ENCODE measurements around the gene GALNT18. TPM values are rescaled to one million over a fixed set of nuclear protein-coding genes. Genes with fewer than 3 reads are reported as not detected.
"Not testable (repeated sequence)": the region's sequence is repeated elsewhere in the genome, so short reads cannot be mapped to it uniquely, and the experiment has no call there.

The GALNT18 gene
- polyA plus RNA-seq, 12 donors, result 7.0 to 14.2 (median 10.0) TPM; not detected in 1

DNA sequence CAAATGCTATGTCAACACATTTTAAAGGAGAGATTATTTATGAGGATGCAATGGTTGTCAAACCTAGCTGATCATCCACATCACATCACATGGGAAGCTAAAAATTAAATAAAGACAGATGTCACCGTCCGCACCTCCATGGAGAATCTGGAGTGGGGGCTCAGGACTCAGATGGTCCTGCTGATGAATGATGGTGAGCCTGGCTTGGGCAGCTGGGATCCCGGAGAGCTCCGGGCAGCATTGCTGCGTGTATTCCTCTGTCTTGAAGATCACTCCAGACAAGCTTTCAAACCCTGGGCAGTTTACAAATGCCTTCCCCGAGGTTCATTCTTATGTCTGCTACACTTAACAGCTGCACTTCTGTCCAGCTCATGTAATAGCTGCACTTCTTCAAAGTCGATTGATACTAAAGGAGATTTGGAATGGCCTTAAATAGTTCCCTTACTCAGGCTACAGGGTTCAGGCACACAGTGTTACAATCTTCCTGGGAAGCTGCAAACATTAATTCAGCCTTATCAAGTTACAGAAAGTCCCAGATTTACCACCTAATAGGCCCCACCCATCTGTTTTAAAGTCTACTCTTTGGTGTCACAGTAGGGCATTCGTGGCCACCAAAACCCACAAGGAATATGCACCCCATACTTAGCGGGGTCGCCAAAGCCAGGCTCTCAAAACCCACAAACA is 234.0 kb downstream of the GALNT18 start:
- no peak for DNase-seq

DNA sequence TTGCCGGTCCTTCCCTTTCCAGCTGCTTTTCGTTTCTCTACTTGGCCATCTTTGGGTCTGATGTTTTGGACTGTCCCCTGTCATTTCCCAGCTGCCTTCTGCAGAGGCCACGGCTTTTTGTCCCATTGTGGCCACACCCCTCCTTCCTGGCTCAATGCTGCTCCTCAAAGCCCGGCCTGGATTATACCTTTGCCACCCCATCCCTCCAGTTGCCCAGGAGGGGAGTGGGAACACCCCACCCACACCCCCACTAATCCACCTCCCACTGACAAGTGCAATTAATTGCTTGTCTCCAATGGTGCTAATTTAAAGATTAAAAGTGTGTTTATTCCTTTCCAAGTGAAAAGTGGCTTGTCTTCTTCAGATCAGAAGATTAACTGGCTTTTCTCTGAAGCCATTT is 234.6 kb downstream of the GALNT18 start:
- no peak for DNase-seq

DNA sequence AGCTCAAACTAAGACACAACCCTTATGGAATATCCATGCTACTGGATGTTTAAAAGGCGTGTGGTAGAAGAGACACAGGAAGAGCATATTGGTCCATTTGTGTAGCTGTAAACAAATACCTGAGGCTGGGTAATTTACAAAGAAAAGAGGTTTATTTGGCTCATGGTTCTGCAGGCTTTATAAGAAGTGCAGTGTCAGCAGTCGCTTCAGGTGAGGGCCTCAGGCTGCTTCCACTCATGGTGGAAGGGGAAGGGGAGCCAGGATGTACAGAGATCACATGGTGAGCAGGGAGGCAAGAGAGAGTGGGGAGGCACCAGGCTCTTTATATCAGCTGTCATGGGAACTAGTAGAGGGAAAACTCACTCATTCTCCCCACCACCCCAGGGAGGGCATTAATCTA is 237.0 kb downstream of the GALNT18 start:
- no peak for DNase-seq

DNA sequence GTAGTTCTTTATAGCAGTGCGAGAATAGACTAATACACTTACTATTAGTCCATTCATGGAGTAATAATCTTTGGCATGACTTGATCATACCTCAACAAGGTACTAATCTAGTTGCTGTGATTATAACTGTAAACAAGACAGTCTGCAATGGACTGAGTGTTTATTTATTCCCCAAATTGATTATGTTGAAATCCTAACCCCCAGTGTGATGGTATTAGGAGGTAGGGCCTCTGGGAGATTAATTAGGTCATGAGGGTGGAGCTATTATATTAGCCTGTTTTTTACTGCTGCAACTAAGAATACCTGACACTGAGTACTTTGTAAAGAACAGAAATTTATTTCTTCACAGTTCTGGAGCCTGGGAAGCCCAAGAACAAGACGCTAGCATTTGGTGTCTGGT is 237.8 kb downstream of the GALNT18 start:
- no peak for DNase-seq

DNA sequence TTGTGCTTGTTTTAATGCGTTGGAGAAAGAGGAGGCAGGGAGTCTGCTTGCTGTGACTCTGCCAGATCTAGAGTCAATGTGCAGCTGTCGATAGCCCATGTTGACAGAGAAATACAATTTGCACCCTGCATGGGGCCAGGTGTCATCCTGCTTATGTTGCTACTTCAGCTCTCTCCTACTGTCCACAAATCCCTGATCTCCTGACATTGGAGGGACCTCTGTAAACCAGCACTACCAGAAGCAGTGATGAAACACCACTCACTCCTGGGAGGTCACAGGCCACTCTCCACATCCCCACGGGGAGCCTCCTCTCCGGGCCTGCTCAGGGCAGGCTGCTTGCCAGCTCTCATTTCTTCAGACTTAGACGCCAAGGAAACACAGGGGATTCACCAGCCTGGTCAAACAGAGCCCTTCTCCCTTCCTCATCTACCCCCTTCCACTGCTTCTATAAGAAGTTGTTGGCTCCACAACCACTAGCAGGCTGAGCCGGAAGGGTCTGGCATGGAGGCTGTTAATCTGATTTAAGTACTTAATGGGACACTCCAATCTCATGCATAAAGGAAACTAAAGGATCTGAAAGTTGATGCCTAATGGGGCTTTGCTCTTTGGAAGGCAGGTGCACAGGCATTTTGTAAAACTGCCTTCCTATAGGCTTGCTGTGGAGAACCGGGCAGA is 238.8 kb downstream of the GALNT18 start:
- no peak for DNase-seq

DNA sequence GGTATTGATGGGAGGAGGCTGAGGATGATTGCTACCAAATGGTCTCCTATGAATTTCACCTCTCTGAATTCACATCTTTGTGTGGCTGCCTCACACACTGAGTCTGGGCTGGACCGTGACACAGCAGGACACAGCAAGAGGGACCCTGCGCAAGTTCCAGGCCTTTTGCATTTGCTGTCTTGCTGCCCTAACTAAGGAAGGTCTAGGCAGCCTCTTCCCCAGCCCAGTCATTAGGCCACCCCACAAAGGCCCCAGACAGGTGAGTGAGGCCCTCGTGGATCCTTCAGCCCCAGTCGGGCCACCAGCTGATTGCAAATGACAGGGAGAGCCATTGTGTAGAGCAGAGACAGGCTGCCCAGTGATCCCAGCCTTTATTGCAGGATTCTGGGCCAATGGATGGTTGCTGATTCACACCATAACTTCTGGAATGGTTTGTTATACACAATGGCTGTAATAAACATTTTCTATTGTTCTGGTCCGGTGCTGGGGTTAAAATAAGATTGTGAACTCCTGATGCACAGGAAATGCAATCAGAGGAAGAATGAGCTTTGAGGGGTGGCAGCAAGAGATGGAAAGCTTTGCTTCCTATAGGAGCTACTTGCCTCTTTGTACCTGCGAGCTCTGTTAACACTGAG is 240.2 kb downstream of the GALNT18 start:
- no peak for DNase-seq

DNA sequence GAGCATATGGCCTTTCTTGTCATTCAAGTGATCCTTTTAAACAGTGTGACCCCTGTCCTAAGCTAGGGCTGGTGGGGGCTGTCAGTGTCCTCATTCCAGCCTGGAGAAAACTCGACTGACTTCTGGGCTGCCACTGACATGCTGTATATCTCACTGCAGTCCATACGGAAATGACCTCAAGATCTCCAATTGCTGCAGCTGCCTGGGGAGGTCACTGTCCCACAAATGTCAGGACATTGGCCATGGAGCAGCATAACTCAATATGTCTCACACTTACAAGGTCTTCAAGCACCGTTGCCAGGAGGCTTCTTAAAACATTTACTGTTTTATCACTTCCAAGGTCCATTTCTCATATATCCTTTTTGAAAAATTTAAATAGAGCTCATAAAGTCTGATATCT is 240.9 kb downstream of the GALNT18 start:
- no peak for DNase-seq

DNA sequence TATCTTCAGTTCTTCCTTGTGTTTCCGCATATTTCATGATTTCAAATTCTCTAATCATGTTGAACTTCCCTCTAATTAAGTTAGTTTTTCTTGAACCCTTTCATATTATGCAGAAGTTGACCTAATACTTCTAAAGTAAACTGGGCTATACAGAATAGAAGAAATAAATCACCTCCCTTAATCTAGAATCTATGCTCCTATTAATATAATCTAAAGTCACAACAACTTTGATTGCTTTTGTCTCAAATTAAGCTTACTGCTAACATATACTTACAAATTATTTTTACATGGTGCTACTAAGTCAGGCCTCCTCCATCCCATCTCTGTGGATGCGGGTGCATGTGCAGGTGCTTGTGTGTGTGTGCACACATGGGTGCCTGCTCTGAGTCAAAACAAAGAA is 241.5 kb downstream of the GALNT18 start:
- no peak for DNase-seq

DNA sequence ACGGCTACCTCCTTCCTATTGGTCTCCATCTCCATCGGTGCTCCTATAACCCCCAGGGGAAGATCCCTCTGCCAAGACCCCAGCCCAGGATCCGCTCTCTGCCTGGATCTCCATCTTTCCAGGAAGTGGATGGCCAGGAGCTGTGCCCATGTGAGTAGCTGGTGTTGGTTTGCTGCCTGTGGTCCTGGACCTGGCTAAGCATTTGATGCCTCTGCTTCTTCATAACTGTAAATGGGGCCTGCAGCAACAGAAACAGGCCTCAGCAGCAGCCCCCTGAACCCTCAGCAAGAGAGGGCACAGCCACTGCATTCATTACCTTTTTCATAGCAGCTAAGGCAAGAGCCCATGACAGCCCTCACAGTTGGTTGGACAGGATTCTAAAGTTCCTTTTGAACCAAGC is 242.1 kb downstream of the GALNT18 start:
- no peak for DNase-seq

DNA sequence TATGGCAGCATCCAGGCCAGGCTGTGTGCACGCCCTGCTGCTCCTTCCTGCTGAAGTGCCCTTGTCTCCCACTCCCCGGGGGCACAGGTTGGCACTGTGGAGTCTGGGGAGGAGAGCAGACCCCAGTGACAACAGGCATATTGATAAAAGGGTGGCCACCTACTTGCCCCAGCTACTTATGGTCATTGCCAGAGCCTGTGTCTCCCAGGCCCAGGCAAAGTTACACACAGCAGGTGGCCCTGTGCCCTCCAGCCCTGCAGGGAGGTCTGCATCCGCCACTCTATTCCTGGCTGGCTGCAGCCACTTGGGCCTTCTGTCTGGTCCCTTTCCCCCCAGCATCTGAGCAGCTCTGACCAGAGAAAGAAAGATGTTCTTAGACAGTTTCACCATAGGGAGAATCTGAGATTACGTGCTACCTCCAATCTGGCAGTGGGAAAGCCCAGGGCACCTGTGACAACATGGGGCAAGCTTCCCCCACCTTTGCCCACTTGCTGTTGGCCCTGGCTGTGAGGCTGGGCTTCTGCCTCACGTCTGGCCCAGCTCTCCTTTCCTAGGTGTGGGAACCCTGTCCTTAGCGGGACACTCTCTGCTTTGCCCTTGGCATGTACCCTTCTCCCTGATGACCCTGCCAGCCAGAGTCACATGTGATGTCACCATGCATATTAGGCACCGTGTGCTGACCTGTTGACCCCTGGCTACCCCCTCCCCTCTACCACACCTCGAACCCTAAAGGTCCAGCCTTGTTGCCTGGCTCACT is 243.4 kb downstream of the GALNT18 start:
- no peak for DNase-seq

DNA sequence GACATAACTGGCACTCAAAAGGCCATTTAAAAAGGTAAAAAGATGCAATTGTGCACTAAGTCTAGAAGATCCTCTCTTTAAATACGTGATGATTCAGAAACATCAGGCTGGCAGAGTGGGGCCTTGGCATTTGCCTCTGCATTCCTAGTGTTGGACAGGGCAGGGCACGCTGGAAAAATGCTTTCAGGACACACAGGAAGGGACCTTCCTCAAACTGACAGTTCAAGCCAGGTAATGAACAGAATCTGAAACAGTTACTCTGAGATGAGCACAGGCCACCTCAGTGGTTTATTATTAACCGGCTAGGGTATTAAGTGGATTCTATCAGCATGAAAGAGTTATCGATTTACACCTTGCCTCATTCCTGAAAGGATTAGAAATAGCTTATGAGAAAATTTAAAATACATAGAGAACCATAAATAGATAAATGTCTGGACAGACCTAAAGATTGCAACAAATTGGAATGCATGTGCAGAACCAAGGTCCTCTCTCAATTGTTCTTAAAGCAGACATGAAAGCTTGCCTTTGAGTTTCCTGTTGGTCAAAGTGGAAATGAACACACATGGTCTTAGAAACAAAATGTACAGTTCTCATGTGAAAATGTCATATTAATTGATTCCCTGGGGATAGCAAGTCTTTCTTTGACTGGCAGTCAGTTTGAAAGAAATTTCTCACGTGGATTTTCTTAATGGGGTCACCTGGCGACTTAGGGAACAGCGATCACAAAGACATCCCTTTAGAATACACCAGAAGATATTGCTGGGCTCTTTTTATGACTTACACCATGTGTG is 247.3 kb downstream of the GALNT18 start:
- no peak for DNase-seq

DNA sequence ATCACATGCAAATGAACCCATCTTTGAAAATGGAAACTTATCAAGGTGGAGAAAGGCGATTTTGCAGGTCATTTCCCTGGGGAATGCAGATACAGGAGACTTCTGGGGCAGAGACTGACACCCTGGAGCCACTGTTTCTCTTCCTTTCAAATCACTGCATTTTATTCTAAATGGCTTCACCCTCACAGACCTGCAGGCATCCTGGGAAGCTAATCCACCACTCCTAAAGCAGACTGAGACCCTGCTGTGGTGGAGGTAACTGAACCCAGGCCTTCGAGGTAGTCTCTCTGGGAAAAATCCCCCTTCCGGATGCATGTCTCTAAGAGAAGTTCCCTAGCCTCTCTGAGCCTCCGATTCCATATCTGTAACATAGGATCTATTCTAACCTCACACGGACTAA is 247.9 kb downstream of the GALNT18 start:
- DNase-seq, result no peak

DNA sequence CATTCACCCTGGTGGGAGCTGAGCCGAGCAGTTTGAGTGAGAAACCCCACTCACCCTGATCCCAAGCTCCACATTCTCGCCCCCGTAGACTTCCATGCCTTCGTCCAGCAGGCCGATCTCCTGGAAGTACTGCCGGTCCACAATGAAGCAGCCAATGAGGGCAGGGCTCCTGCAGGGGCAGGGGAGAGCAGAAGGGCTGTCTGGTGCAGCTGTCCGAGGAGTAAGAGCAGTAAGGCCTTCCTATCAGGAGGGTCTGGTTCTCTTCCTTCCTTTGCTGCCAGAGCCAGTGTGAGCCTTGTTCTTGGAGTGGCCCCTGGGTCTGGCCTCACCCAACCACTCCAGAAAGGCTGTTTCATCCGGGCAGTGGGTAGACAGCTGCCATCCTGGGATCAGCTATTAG is 249.3 kb downstream of the GALNT18 start:
- DNase-seq, result no peak

DNA sequence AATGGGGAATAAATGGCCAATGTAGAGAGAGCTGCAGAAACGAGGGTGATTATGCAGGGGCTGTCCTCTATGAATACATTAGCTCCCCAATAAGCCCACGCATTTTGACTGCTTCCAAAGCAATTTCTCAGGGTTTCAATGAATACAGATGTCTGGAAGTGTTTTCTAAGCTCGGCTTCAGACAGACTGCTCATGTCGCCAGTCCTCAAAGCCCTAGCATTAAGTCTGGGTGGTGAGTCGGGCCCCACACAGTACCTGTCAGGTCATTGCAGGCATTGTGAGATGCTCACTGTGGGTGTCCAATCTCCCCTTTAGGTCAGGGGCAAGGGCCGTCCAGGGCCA is 250.9 kb downstream of the GALNT18 start:
- DNase-seq, result no peak

DNA sequence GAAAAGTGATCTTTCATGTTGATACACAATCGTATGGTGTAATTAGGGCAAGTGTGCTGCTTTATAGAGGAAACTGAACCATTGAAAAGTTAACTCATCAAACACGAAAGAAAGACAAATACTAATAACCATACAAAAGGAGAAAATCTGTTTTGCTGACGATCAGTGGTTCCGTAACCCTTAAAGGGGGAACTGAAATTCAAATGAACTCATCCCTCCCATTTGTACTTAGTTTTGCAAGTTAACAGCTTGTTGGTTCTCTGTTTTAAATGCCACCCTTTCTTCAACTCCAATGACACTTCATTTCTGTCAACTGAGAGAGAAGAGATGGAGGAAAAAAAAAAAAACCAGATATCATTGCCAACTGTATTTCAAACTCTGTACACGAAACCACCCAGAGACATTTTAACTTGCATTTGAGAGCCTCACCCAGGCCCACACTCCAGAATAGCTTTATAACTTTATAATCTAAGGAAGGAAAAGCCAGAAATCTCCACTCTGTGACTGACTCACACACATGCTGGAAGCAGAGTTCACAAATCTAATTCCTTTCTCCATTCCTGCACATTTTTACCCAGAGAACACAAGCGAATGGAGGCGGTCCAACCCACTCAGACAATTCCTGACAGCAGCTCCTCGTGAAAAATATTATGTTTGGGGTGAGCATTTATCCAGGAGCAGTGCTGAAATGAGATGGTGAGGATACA is 251.4 kb downstream of the GALNT18 start:
- peak; percentile 14 for DNase-seq

DNA sequence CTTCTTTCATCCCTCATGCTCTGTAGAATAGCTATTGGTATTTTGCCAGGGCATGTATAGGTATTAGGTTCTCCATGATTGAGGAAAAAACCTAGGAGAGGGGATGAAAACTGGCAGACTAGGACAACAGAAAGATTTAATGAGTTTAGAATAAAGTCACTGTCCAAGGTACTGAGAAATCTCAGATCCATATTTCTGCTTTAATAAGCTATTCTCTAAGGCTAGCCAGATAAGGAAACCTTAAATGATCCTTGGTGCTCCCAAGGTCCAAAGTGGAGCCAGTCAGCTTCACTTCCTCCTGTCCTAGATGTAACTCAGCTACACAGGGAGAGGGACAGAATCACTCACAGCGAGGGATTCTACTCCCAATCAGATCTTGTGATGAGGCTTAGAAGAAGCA is 255.0 kb downstream of the GALNT18 start:
- no peak for DNase-seq

DNA sequence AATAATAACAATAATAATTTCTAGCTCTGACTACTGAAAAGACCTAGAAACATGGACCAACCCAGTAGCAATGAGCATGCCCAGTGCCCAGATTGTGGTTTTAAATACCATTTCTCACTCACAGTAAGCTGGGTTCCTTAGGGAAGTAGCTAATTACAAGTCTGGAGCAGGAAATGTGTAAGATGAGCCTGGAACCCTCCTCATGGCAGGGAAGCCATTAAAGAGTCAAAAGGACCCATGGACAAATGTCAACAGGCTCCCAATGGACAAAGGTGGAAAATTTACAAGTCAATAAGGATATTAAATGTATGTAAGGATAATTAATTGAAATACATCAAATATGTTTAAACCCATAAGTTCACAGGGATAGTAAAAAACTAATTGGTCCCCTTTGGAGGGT is 258.1 kb downstream of the GALNT18 start:
- no peak for DNase-seq

DNA sequence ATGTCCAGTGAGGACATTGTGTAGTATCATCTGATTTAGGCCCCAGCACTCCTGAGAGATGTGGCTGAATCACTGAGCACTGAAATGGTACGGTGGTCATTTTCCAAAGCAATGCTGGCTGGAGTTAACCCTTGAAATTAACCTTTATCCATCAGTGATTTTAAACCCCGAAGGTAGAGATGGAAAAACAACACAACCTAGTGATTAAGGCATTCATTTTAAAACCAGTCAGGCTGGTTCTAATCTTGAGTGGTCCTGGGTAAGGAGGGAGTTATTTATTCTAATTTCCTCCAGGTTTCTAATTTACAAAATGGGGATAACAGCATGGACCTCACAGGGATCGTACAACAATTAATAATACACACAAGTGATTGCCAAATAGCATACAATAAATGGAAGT is 262.2 kb downstream of the GALNT18 start:
- no peak for DNase-seq

DNA sequence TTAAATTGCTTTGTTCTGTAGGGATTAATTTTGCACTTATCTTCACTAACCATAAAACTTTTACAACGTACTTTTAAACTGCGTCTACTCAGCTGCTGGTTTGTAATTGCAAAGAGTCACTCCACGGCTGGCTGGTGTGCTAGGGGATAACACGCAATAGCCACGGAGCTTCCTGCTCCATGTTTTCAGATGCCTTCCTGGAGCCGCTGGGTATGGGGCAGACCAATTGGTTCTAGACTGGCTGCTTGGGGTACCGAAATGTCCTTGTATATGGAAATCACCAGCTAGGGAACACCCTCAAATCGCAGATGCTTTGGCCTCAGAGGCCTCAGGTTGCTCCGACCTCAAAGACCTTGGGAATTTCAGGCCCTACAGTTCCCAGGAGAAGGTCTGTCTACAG is 265.0 kb downstream of the GALNT18 start:
- no peak for DNase-seq

DNA sequence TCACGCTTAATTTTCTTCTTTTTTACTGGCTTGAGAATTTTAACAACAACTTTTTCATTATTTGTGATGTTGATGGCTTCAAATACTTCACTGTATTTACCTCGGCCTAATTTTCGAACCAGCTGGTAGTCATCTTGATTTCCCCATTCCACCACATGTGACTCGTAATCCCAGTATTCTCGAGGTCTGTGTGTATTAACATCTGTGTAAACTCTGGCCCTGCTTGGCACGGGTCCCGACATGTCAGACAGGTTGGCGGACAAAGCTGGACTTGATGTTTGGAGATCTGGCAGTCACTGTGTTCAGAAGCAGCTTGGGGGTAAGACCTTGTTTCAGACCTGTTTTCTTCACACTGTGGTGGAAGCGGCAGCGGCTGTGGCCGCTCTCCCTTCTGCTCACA is 268.9 kb downstream of the GALNT18 start, which contains the start of gene CSNK2A3:
CSNK2A3 (minus strand) TSS at position 373 of the 400 bp plus-strand sequence; CDS start at position 242, 131 bp downstream.
- not testable (repeated sequence) for DNase-seq

DNA sequence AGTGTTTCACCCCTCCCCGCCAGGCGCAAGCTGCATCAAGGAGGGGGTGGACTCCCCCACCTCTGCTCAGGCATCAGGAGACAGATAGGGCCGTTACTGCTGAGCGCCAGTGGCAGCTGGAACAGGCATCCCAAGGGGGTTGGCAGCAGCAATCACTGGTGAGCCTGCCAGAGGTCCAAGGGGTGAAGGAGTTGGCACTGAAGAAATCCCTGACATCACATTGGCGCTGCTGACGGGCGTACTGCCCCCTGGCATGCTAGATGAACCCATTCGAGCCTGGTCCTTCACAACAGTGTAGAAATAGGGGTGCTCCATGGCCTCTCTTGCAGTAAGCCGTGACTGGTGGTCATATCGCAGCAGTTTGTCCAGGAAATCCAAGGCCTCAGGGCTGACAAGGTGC is 270.0 kb downstream of the GALNT18 start:
- DNase-seq, result not testable (repeated sequence)

Measured in muscle of arm (tissue), 12 donors.